SJSA1 (cell line): ENCODE data around the gene DLG2. TPM values are rescaled to one million over a fixed set of nuclear protein-coding genes. Genes with fewer than 3 reads are reported as not detected.

ENCODE experiments used
- DNase-seq, 2 experiments: peaks; one replicate each; pipeline ENCODE4 v3.0.0-alpha.2; 2015 to 2020; ENCODE audit warnings: low spot score in 2 of 2, low read depth in 1 of 2
- H3K27ac ChIP-seq: fragments of 250-450 bp; sonication (Bioruptor Pico); 2 replicates; pipeline ENCODE4 v1.5.1; 2020; ENCODE audit warnings: mild to moderate bottlenecking, moderate library complexity
- H3K27me3 ChIP-seq: fragments of 250-450 bp; sonication (Bioruptor Pico); replicated peaks from 2 replicates; pipeline ENCODE4 v1.5.1; 2020; ENCODE audit warnings: mild to moderate bottlenecking, moderate library complexity
- H3K36me3 ChIP-seq: fragments of 250-450 bp; sonication (Bioruptor Pico); 2 replicates; pipeline ENCODE4 v1.5.1; 2020; ENCODE audit warnings: mild to moderate bottlenecking
- H3K4me1 ChIP-seq: fragments of 250-450 bp; sonication (Bioruptor Pico); replicated peaks from 2 replicates; pipeline ENCODE4 v1.6.1; 2021; ENCODE audit warnings: mild to moderate bottlenecking
- H3K4me3 ChIP-seq: fragments of 250-450 bp; sonication (Bioruptor Pico); 2 replicates; pipeline ENCODE4 v1.5.1; 2020; ENCODE audit warnings: mild to moderate bottlenecking
- H3K9me3 ChIP-seq: fragments of 250-450 bp; sonication (Bioruptor Pico); replicated peaks from 2 replicates; pipeline ENCODE4 v1.5.1; 2020; ENCODE audit warnings: mild to moderate bottlenecking
- total RNA-seq: library from RNA; depleted of rRNA; stranded (reverse); fragments of >200 nt; shearing (Covaris generic); gene quantifications from 2 replicates; pipeline ENCODE4 v1.2.3, GENCODE V29; 2014

DLG2 gene
- total RNA-seq, 1 experiment from 2014 or later: 0.13 TPM

DNA sequence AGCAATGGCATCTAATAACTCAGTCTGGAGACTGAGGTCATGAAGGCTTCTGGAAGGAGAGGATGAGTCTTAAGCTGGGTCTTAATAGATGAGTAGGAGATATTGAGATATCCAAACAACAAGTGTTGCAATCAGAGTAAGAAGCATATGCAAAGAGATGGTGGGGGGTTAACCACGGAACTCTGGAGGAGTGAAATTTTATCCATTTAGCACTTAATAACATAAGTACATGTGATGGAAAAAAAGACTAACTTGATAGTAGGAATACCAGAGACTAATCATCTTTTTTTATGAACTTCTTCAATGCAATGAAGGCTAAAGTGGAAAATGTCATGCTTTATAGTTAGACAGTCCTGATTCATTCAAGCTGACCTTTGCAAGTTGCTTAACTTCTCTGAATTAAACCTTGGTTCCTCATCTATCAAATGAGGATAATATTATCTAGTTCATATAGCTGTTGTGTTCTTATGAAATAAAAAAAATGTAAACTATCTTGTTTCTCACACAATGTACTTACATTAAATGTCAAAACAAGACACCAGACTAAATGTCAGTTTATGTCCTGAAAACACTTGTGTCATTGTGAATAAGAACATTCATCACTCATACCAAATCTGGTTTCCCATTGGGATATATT is 1937.9 kb downstream of the DLG2 start:
- Histone ChIP-seq H3K36me3 (no peaks in the 10 kb centered on the region), H3K4me3 (no peak overlapping the region), H3K27ac (no peak overlapping the region), H3K9me3 (no peaks in the 10 kb centered on the region), H3K27me3 (no peaks in the 10 kb centered on the region), H3K4me1 (no peaks in the 10 kb centered on the region)
- DNase-seq: no peak

DNA sequence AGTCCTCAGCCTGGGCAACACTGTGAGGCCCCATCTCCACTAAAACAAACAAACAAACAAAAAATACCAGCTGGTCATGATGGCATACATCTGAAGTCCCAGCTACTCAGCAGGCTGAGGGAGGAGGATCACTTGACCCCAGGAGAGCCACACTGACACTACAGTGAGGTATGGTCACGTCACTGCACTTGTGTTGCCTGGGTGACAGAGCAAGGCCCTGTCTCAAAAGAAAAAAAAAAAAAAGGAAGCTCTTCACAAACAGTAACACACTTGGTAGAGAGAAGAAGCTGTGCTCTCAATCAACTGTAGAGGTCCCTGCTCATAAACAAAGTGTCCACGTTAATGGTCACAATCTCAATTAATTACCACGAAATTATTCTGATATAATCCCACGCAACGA is 1939.4 kb downstream of the DLG2 start:
- Histone ChIP-seq H3K27me3 (no peaks in the 10 kb centered on the region), H3K9me3 (no peaks in the 10 kb centered on the region), H3K4me1 (no peaks in the 10 kb centered on the region), H3K4me3 (no peak overlapping the region), H3K36me3 (no peaks in the 10 kb centered on the region), H3K27ac (no peak overlapping the region)
- DNase-seq: no peak

DNA sequence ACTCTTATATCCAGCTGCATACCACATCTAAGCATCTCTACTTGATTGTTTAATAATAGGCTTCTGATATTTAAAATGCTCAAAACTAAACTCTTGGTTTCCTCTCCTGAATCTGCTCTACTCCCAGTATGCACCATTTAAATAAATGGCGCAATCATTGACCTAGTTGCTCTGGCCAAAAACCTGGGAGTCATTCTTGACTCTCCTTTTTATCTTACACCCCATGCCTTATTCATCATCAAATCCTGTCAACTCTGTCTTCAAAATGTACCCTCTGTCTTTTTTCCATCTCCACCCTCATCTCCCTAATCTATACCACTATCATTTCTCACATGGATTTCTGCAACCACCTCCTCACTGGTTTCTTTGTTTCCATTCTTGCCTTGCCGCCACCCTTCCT is 1941.4 kb downstream of the DLG2 start:
- Histone ChIP-seq H3K4me3 (no peak overlapping the region), H3K27ac (no peak overlapping the region), H3K27me3 (no peaks in the 10 kb centered on the region), H3K4me1 (no peaks in the 10 kb centered on the region), H3K36me3 (no peaks in the 10 kb centered on the region), H3K9me3 (no peaks in the 10 kb centered on the region)
- no peak for DNase-seq

DNA sequence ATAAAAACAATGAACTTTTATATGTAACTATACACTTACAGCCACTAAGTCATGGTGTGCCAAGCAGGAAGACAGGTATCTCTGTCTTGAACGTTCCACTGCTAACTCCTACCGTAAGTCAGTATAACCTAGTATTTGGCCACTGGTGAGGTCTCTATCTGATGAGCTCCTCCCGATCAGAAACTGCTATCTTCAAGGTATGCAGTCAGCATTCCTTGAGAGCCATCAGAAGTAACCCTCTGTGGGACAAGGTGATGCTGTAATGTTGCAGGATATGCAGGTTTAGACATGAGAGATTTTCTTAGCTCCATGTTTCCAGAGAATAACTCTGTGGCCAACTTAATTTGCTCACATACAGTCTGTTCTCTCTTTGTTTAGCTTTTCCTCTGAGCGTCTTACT is 1943.1 kb downstream of the DLG2 start:
- Histone ChIP-seq H3K4me1 (no peaks in the 10 kb centered on the region), H3K9me3 (no peaks in the 10 kb centered on the region), H3K36me3 (no peaks in the 10 kb centered on the region), H3K27me3 (no peaks in the 10 kb centered on the region), H3K4me3 (no peak overlapping the region), H3K27ac (no peak overlapping the region)
- no peak for DNase-seq

DNA sequence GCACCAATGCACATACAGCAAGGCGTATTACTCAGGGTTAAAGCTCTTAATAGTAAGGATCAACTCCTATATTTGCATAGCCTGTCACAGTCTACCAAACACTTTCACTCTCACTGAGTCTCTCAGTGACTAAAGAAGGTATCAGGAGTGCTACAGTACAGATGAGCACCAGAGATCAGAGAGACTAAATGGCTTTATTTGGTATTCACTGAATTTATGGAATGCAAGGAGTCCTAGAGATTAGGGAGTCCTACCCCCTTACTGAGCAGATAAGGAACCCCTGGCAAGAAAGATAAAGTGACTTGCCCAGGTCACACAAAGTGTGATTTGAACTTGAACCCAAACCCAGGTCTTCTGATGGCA is 1944.6 kb downstream of the DLG2 start:
- Histone ChIP-seq H3K9me3 (no peaks in the 10 kb centered on the region), H3K27ac (no peak overlapping the region), H3K4me3 (no peak overlapping the region), H3K4me1 (no peaks in the 10 kb centered on the region), H3K27me3 (no peaks in the 10 kb centered on the region), H3K36me3 (no peaks in the 10 kb centered on the region)
- DNase-seq: no peak

DNA sequence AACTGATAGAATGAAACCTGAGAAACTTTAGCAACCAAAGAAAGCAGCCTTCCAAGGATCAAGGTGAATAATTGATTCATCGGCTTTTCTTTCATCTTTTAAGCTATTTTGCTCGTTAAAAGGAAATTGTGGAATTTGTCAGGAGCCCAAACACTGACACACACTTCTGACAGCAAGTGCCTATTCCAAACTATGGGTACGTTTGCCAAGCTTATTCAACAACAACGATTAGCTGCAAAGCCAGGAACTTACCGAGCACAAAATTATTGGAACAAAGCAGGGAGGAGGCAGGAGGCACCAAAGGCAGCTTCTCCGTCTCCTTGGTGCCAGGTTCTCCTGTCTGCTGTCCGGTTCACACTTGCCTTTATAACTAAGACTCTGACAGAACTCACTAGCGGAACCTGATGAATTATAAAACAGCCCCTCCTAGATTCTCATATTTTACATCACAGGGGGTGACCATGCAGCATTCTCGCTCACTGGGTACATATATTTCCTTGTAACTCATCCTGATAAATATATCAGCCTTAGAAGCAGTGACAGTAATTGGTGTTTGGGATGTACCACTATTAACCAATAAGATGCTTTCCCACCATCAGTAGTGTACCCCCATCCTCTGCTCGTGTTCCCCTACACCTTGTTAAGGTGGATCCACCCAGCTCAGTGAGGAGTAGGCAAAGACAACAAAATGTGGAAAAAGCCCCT is 1945.1 kb downstream of the DLG2 start:
- Histone ChIP-seq H3K27me3 (no peaks in the 10 kb centered on the region), H3K4me3 (no peak overlapping the region), H3K4me1 (no peaks in the 10 kb centered on the region), H3K36me3 (no peaks in the 10 kb centered on the region), H3K27ac (no peak overlapping the region), H3K9me3 (no peaks in the 10 kb centered on the region)
- no peak for DNase-seq

DNA sequence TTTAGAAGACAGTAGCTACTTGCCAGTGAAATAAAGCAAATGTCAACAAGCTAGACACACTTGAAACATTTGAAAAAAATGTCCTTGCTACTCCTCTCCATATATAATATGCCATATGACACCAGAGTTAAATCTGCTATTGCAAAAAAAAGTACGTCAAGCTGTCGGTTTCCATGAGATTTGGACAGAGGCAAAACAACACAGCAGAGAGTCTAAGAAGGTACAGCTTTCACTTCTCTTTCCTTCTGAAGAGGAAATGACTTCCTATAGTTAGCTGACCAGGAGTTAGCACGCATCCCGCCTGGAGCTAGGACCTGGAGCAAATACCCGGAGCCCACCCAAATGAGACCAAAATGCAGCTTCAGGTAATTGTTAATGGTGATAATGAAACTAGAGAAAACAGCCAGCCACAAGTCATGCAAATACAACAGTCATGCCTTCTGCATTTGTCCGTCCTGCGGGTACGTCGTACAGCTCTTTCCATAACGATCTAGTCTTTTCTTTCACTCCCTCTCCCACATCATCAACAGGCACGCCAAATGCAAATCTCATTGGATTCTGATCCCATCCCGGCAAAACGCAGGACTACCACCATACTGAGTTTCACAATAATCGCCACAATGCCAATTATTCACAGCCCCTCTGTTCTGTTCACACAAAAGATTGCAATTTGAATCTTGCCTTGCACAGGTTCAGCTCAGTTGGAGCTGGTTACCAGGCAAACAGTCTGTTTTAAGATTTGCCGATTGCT is 1945.9 kb downstream of the DLG2 start:
- H3K9me3 ChIP-seq: no peaks in the 10 kb centered on the region
- no peaks in the 10 kb centered on the region for H3K36me3 ChIP-seq
- no peak overlapping the region for H3K4me3 ChIP-seq
- H3K4me1 ChIP-seq: no peaks in the 10 kb centered on the region
- no peaks in the 10 kb centered on the region for H3K27me3 ChIP-seq
- no peak for DNase-seq
- H3K27ac ChIP-seq: no peak overlapping the region

DNA sequence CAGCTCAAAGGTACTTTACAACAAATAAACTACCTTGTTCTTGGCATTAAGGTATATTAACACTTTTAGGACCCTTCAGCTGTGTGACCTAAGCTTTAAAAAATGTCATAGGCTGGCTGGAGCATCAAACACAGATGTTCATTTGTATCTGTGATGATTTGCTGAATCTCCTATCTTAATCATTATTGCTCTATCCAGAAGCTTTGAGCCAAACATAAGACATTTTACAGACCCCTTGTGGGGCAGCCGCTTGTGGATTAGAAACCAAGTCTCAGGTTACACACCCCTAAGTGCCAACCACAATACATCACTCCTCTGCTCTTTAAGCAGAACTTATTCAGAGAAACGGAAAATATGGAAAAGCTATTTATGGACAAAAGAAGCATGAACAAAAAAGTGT is 1946.8 kb downstream of the DLG2 start:
- no peak overlapping the region for H3K27ac ChIP-seq
- H3K4me1 ChIP-seq: no peaks in the 10 kb centered on the region
- H3K27me3 ChIP-seq: no peaks in the 10 kb centered on the region
- H3K4me3 ChIP-seq: no peak overlapping the region
- no peaks in the 10 kb centered on the region for H3K9me3 ChIP-seq
- H3K36me3 ChIP-seq: no peaks in the 10 kb centered on the region
- DNase-seq: no peak

DNA sequence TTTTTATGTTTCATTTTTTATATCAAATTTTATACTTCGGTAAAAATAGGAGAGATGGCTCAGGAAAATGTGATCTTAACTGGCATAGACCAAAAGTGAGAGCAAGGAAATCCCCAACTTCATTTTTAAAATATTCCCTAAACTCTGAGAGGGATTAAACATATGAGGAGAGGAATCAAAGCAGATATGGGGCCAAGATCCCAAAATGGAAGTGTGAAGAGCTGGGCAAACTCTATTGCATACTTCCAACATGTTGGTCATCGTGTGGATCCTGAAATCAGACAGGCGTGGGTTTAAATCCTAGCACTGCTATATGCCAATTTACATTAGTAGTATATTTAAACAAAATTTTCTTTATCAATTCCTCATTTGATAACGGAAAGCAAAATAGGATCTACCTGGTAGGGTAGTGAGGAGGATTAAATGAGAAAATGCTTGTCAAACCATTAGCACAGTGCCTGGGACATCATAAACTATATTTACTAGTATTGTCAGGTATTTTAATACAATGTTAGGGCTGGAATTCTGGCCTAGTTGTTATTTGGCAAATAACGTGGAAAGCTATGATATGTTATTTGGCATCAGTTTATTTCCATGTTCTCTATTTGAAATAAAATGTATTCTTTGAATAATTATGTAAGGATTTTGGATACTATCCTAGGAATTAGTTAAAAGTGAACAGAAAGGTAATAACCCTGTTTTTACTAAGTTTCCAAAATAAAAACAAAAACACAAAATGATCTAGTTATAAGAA is 1948.1 kb downstream of the DLG2 start:
- Histone ChIP-seq H3K27me3 (no peaks in the 10 kb centered on the region), H3K9me3 (no peaks in the 10 kb centered on the region)

DNA sequence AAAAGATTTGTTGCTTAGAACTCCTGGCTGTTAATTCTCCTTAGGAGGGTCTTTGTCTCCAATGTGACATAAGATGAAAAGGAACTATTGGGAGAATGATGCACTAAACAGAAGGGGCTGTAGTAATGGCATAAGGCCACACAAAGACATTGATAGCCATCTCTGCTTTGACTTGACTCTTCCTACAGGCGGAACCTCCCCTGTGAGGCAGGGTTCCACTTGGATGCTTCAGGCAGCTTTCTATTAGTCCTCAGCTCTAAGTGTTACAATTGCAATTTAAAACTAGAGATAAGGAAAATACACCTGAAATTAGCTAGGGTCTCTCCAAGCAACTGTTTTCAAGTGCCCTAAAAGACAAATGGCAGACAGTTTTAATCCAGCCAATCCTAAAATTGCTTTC is 1949.4 kb downstream of the DLG2 start:
- Histone ChIP-seq H3K9me3 (no peaks in the 10 kb centered on the region), H3K27ac (no peak overlapping the region), H3K36me3 (no peaks in the 10 kb centered on the region), H3K4me1 (no peaks in the 10 kb centered on the region), H3K4me3 (no peak overlapping the region), H3K27me3 (no peaks in the 10 kb centered on the region)
- DNase-seq: no peak

More for the DNA sequence above, 1948.1 kb downstream of the DLG2 start:
- no peak overlapping the region for H3K4me3 ChIP-seq
- no peak overlapping the region for H3K27ac ChIP-seq
- no peaks in the 10 kb centered on the region for H3K36me3 ChIP-seq
- no peaks in the 10 kb centered on the region for H3K4me1 ChIP-seq
- no peak for DNase-seq

DNA sequence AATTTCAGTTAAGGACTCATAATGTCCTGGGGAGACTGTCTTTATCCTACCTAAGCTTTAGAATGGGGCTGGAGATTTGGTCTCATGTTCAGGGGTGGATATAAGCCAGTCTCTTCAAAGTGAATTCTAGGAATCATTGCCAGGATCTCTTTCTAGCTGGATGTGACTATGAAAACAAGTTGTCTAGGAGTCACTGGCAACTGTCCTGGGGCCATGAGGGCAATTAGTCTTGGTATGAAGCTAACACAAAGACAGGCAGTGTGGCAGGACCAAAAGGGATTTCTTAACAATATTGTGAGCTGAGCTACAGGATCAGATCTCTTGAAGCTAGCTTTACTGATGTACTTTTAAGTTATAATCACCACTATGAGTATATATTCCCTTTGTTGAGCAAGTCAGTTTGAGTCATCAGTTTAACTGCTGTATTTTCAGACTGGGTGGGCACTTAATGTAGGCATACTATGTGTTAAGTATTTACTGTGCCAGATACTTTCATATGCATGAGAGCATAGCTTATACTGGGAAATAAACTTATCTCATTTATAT is 1951.0 kb downstream of the DLG2 start:
- H3K36me3 ChIP-seq: no peaks in the 10 kb centered on the region
- DNase-seq: no peak
- H3K9me3 ChIP-seq: no peaks in the 10 kb centered on the region
- no peaks in the 10 kb centered on the region for H3K4me1 ChIP-seq
- H3K27me3 ChIP-seq: no peaks in the 10 kb centered on the region
- no peak overlapping the region for H3K4me3 ChIP-seq
- H3K27ac ChIP-seq: no peak overlapping the region

DNA sequence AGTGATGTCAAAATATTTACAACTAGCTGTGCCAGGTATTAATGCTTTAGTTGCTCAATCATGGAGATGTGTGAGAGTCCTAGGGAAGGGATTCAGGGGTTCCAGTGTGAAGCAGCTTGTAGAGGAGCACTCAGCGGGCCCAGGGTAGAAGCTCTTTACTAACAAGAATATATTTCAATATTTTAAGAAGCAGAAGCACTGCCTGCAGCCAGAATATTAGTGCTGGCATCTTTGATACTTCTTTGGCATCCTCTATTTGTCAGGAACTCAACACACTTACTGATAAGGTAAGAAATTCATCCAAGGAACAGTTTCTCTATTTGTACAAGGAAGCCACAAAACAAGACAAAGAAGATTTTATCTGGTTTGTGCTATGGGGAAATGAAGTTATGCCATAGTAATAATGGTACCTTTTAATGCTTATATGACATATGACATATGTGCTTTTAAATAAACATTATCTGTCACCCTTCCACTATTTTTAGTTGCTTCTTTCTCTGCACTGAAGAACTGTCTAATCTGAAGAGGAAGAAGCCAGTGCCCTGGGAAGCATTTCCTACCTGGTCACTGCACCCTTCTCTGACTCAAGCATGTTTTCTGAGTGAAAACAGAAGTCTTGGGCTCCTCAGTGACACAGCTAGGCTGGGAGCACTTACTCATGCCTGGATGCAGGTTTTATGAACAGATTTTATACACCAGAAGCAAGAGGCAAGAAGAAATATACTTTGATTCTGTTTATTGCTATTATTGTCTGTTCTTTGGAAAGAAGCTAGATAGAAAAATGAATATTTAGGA is 1952.8 kb downstream of the DLG2 start:
- no peak overlapping the region for H3K27ac ChIP-seq
- H3K4me3 ChIP-seq: no peak overlapping the region
- H3K9me3 ChIP-seq: no peaks in the 10 kb centered on the region
- DNase-seq: no peak
- no peaks in the 10 kb centered on the region for H3K27me3 ChIP-seq
- H3K36me3 ChIP-seq: no peaks in the 10 kb centered on the region
- H3K4me1 ChIP-seq: no peaks in the 10 kb centered on the region

DNA sequence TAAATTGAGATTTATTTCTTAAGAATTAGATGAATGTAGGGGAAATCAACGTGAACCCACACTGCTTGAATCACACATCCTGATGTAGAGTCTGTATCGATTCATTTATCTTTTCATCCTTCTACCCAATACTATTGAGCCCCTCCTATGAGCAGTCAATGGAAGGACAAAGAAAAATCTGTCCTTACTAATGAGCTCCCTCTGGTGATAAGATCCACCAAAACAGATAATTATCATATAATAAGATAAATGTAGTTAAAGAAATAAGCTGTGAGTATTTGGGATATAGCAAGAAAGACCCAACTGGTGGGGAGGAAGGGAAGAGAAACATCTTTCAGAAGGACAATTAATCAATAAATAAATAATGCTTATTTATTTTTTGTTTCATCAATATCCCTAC is 1955.9 kb downstream of the DLG2 start:
- Histone ChIP-seq H3K27me3 (no peaks in the 10 kb centered on the region), H3K36me3 (no peaks in the 10 kb centered on the region), H3K9me3 (no peaks in the 10 kb centered on the region), H3K4me3 (no peak overlapping the region), H3K4me1 (no peaks in the 10 kb centered on the region), H3K27ac (no peak overlapping the region)
- DNase-seq: no peak
